Measurements from ENCODE around the gene IQCK. TPM values are rescaled to one million over a fixed set of nuclear protein-coding genes. Genes with fewer than 3 reads are reported as not detected.
A peak's percentile ranks its signal among the peaks of the same experiment; 100 is the strongest.
"Not testable (repeated sequence)": the region's sequence is repeated elsewhere in the genome, so short reads cannot be mapped to it uniquely, and the experiment has no call there.

IQCK gene
- total RNA-seq, 4 donors from 2014 or later = 9.0 to 16.3 (median 14.5) TPM

DNA sequence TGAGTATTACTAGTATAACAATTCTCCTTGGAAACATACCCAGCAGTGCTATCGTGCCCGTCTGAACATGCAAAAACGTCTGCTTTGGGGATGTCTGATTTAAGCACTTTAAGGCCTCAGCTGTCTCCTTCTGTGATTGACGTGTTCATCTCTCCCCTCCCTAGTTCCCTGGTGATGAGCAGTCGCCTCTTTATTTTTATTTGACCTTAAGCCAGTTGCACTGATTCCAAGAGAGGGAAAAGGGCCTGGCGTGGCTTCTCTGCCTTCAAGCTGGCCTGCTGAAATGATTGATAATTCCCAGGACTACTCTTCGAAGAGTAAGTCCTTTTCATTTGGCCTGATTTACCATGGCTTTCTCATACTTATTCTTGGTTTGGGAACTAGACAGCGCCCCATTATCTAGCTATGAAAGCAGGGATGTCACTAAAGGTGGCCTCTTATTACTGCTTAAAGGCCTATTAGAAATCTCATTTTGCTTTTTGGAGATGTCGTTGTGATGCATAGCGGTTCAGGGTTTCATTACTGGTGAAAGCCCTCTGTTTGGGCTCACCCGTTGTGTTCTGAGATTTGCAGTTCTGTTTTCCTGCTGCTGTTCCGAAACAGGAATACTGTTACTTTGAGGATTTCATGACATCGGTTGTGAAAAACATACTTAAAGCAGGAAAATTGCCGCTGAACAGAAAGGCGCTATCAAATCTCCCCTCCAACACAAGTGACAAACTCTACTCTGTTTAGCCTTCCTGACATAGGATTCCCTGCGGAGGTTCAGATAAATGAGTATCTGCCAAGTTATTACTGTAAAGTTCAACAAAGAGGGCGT is 65.5 kb downstream of the IQCK start:
- WGBS, 2 donors (ENCODE audit: low coverage in 1 of 2) = 63 to 67% methylated on average over 9 to 17 of the region's 17 CpGs
- TF ChIP-seq EP300 (IDR thresholded peaks at IDR 0.05) (no peak), POLR2A (IDR thresholded peaks at IDR 0.05) (no peak), POLR2AphosphoS5 (IDR thresholded peaks at IDR 0.05) (no peak)
- TF ChIP-seq, protein P1, sequence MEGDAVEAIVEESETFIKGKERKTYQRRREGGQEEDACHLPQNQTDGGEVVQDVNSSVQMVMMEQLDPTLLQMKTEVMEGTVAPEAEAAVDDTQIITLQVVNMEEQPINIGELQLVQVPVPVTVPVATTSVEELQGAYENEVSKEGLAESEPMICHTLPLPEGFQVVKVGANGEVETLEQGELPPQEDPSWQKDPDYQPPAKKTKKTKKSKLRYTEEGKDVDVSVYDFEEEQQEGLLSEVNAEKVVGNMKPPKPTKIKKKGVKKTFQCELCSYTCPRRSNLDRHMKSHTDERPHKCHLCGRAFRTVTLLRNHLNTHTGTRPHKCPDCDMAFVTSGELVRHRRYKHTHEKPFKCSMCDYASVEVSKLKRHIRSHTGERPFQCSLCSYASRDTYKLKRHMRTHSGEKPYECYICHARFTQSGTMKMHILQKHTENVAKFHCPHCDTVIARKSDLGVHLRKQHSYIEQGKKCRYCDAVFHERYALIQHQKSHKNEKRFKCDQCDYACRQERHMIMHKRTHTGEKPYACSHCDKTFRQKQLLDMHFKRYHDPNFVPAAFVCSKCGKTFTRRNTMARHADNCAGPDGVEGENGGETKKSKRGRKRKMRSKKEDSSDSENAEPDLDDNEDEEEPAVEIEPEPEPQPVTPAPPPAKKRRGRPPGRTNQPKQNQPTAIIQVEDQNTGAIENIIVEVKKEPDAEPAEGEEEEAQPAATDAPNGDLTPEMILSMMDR (IDR thresholded peaks at IDR 0.05) = no peak

DNA sequence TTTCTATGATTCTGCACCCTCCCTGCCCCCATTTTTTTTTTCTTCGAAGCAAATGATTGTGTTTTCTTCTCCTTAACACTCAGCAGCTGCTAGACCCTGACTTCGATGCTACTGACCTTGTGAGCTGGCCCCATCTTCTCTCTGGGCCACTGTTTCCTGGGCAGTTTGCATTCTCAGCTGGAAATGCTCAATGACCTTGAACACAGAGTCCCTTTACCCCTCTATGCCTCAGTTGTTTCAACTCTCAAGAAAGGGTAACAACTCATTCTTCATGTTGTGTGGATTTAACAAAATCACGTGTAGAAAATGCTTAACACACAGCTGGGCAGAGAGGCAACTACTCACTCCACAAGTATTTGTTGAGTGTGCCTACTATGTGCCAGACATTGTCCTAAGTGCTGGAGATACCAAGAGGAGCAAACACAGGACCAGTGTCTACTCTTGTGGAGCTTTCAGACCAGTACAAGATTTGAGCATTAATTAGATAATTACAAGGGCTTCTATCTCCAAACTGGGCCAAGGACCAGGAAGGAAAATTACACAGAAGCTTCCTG is 66.2 kb downstream of the IQCK start:
- Histone ChIP-seq H3K36me3 (no peaks in the 10 kb centered on the region), H3K9me3 (no peaks in the 10 kb centered on the region), H3K4me3 (no peak overlapping the region), H3K4me1 (peaks cover 0 to 16% (median 0%) of the 10 kb centered on the region in 3 donors), H3K27ac (peak overlapping the region in 1 of 4 donors; percentile 27), H3K27me3 (no peaks in the 10 kb centered on the region)
- no peak for TF ChIP-seq POLR2AphosphoS5 (IDR thresholded peaks at IDR 0.05)
- TF ChIP-seq, protein P1 (IDR thresholded peaks at IDR 0.05) = no peak
- TF ChIP-seq EP300 (IDR thresholded peaks at IDR 0.05) = no peak
- no peak for TF ChIP-seq POLR2A (IDR thresholded peaks at IDR 0.05)
- WGBS, 2 donors (ENCODE audit: low coverage in 1 of 2) = 58 to 75% methylated on average over 2 to 3 of the region's 3 CpGs
- no peak for ATAC-seq

More for the DNA sequence above, 65.5 kb downstream of the IQCK start:
- Histone ChIP-seq H3K36me3 (no peaks in the 10 kb centered on the region), H3K4me3 (no peak overlapping the region), H3K27ac (peak overlapping the region in 2 of 4 donors; percentile 17 to 27), H3K4me1 (peaks cover 0 to 16% (median 0%) of the 10 kb centered on the region in 3 donors), H3K27me3 (no peaks in the 10 kb centered on the region), H3K9me3 (no peaks in the 10 kb centered on the region)
- ATAC-seq = no peak

DNA sequence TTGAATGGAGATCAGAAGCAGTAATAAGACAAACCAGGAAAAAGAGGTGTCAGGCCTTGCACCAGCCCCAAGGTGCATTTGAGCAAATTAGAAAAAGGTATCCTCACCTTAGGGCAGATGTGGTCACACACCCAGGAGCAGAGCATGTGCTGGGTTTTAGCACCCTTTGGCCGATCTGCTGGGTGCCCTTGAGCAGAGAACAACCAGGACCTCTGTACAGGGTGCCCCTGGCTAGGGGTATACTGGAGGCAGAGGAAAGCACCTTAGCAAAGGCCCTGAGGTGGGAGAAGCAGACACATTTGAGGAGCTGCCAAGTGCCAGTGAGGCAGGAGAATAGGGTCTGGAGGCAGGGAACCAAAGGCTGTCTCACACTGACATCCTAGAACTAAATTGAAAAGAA is 67.0 kb downstream of the IQCK start:
- 71 to 100% methylated on average over 1 of the region's 1 CpG for WGBS, 2 donors (ENCODE audit: low coverage in 1 of 2)
- ATAC-seq = no peak
- TF ChIP-seq EP300 (IDR thresholded peaks at IDR 0.05) (no peak), POLR2AphosphoS5 (IDR thresholded peaks at IDR 0.05) (no peak), POLR2A (IDR thresholded peaks at IDR 0.05) (no peak)
- TF ChIP-seq, protein P1 (IDR thresholded peaks at IDR 0.05) = no peak
- Histone ChIP-seq H3K27ac (no peak overlapping the region), H3K27me3 (no peaks in the 10 kb centered on the region), H3K9me3 (no peaks in the 10 kb centered on the region), H3K4me1 (peaks cover 0 to 16% (median 0%) of the 10 kb centered on the region in 3 donors), H3K36me3 (no peaks in the 10 kb centered on the region), H3K4me3 (no peak overlapping the region)

DNA sequence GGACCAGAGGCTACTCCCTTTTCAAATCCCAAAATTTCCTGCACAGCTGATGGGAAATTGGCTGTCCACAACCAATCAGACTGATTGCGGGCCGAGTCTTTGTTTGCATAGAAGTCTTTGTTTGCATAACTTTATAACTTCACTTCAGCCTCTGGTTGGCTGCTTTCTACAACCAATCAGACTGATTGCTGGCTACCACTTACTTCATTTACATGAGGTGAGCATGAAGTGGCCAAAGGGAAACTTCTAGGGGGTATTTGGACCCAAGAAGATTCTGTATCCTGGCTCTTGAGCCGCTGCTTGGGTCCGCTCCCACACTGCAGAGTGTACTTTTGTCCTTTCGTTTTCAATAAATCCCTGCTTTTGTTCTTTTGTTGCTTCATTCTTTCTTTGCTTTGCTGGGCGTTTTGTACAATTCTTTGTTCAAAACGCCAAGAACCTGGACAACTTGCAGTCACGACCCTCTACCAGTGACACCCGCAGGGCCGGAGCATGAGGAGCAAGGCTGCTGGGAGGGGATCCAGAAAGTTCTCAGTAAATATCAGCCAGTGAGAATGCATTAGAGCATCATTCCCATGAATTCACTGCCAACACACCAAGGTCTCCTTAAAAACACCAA is 67.5 kb downstream of the IQCK start:
- Histone ChIP-seq H3K9me3 (no peaks in the 10 kb centered on the region), H3K27me3 (no peaks in the 10 kb centered on the region), H3K27ac (no peak overlapping the region), H3K4me1 (peaks cover 0 to 16% (median 0%) of the 10 kb centered on the region in 3 donors), H3K36me3 (no peaks in the 10 kb centered on the region), H3K4me3 (no peak overlapping the region)
- TF ChIP-seq POLR2A (IDR thresholded peaks at IDR 0.05) = no peak
- TF ChIP-seq, protein P1 (IDR thresholded peaks at IDR 0.05) = no peak
- TF ChIP-seq POLR2AphosphoS5 (IDR thresholded peaks at IDR 0.05) = no peak
- no peak for TF ChIP-seq EP300 (IDR thresholded peaks at IDR 0.05)
- WGBS, 2 donors (ENCODE audit: low coverage in 1 of 2) = 46 to 60% methylated on average over 1 to 10 of the region's 10 CpGs
- no peak for ATAC-seq

DNA sequence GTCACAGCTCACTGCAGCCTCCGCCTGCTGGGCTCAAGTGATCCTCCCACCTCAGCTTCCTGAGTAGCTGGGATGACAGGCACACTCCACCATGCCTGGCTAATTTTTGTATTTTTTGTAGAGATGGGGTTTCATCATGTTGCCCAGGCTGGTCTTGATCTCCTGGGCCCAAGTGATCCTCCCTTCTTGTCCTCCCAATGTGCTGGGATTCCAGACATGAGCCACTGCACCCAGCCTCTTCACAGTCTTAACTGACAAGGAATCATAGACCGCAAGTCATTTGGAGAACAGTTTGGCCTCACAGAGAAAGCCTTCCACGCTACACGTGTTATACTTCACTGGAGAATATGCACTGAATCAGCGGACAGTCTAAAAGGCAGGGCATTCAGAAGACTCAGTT is 83.3 kb downstream of the IQCK start:
- H3K9me3 ChIP-seq, H3K36me3 ChIP-seq, H3K27ac ChIP-seq, H3K4me3 ChIP-seq, H3K4me1 ChIP-seq, ATAC-seq, H3K27me3 ChIP-seq: not testable (repeated sequence)
- no CpG with 5 or more reads among the region's 5 CpGs for WGBS, 2 donors (ENCODE audit: low coverage in 1 of 2)

DNA sequence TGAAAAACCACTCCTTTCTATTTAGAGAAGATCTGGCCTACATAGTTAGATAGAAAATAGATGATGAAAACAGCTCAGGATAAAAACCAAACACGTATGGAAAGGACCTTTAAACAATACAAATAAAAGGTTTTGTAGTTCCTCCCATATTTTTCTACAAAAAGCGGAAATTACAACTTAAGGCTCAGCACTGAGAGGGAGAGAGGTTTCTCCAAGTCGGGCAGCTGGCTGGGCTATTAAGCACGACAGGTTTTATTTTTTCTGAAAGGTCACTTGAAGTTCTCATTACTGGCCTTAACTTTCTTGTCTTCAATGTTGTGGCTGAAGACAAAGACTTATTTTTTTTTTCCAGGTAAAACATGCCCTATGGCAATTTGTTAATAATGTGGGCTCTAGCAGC is 83.8 kb downstream of the IQCK start:
- no CpG with 5 or more reads among the region's 4 CpGs for WGBS, 2 donors (ENCODE audit: low coverage in 1 of 2)
- H3K9me3 ChIP-seq, ATAC-seq, H3K4me3 ChIP-seq, H3K27me3 ChIP-seq, H3K27ac ChIP-seq, H3K4me1 ChIP-seq, H3K36me3 ChIP-seq: not testable (repeated sequence)
